Spleen (tissue), 11 donors: ENCODE data around the gene KRTAP12-1. TPM values are rescaled to one million over a fixed set of nuclear protein-coding genes. Genes with fewer than 3 reads are reported as not detected.
A peak's percentile ranks its signal among the peaks of the same experiment; 100 is the strongest.

ENCODE experiments used
- DNase-seq: peaks from one replicate; pipeline ENCODE4 v3.0.0-alpha.2; 2020
- H3K27ac ChIP-seq, 8 donors: fragments of 200-600 bp; sonication (generic) in 7 of 8; 1 replicate in 4 of 8; 2 replicates in 4 of 8; pipeline versions ENCODE4 v1.5.0 to v1.8.0; 2016 to 2021; ENCODE audit warnings: inconsistent platforms in 4 of 8, mild to moderate bottlenecking in 4 of 8, moderate library complexity in 1 of 8
- H3K27me3 ChIP-seq, 7 donors: fragments of 200-600 bp; sonication (generic) in 6 of 7; replicated peaks in 1 of 7; 1 replicate in 4 of 7; 2 replicates in 3 of 7; pipeline versions ENCODE4 v1.5.0 to v1.8.0; 2016 to 2021; ENCODE audit warnings: inconsistent platforms in 3 of 7, mild to moderate bottlenecking in 1 of 7
- H3K36me3 ChIP-seq, 6 donors: fragments of 200-600 bp; sonication (generic) in 5 of 6; 1 replicate in 4 of 6; 2 replicates in 2 of 6; pipeline versions ENCODE4 v1.5.0 to v1.8.0; 2016 to 2021; ENCODE audit warnings: inconsistent platforms in 2 of 6
- H3K4me1 ChIP-seq, 6 donors: fragments of 200-600 bp; sonication (generic) in 5 of 6; 1 replicate in 3 of 6; 2 replicates in 3 of 6; pipeline versions ENCODE4 v1.5.0 to v1.8.0; 2016 to 2021; ENCODE audit warnings: inconsistent platforms in 3 of 6
- H3K4me3 ChIP-seq, 8 donors: fragments of 200-600 bp; sonication (generic) in 7 of 8; 1 replicate in 4 of 8; 2 replicates in 4 of 8; pipeline versions ENCODE4 v1.5.0 to v1.8.0; 2016 to 2021; ENCODE audit warnings: inconsistent platforms in 4 of 8, mild to moderate bottlenecking in 4 of 8, moderate library complexity in 2 of 8
- H3K9me3 ChIP-seq, 8 donors: fragments of 200-600 bp; sonication (generic) in 7 of 8; 1 replicate in 4 of 8; 2 replicates in 4 of 8; pipeline versions ENCODE4 v1.5.0 to v1.8.0; 2016 to 2021; ENCODE audit warnings: inconsistent platforms in 4 of 8
- POLR2A ChIP-seq, 3 donors: fragments of 450-650 bp; IDR thresholded peaks; one replicate each; pipeline ENCODE4 v1.5.1; 2017; ENCODE audit warnings: antibody characterized with exemption in 3 of 3, mild to moderate bottlenecking in 1 of 3
- POLR2AphosphoS5 ChIP-seq, 3 donors: sonication (generic); formaldehyde crosslinking; IDR thresholded peaks; one replicate each; pipeline ENCODE4 v1.5.1; 2017; ENCODE audit warnings: antibody characterized with exemption in 3 of 3
- WGBS, 5 donors: extraction: QIAGEN DNeasy Blood & Tissue Kit in 3 of 5; methylation state at CpG; one replicate each; pipeline versions ENCODE4 v1.1.5 to v1.1.7; 2013 to 2018; 5-methylcytosine and 5-hydroxymethylcytosine counted together
- intact Hi-C: fragments of 100-400 bp; cut with DNase I; formaldehyde crosslinking; loops from one replicate; pipeline ENCODE4 v1.15.0; 2023; ENCODE audit warnings: low total_unique reads
- polyA plus RNA-seq, 3 donors: library from polyadenylated mRNA; stranded (reverse); fragments of 200-250 nt; gene quantifications; one replicate each; pipeline ENCODE4 v1.2.1, GENCODE V29; 2013
- total RNA-seq, 7 donors: library from RNA; depleted of rRNA in 3 of 7; stranded (reverse); fragments of >200 nt in 3 of 7; fragmentation: NEBNext Ultra II Directional in 4 of 7; extraction: Animal tissue kit (Norgen Biotek cat#: 25700) in 4 of 7; gene quantifications; one replicate each; pipeline versions ENCODE4 v1.1.0 to v1.2.1, GENCODE V29; 2016 to 2021
- TF ChIP-seq, protein P1 (sequence below), 11 experiments: fragments of 200-600 bp in 7 of 11; fragments of 450-650 bp in 4 of 11; sonication (generic) in 4 of 11; IDR thresholded peaks in 8 of 11; conservative IDR thresholded peaks in 3 of 11; 1 replicate in 7 of 11; 2 replicates in 4 of 11; pipeline versions ENCODE4 v1.4.0 to v1.8.0; 2016 to 2021; ENCODE audit warnings: antibody characterized with exemption in 11 of 11, inconsistent platforms in 4 of 11, mild to moderate bottlenecking in 1 of 11
- donor health status: healthy with polysubstance abuse.
- donor health status: DM: no; HTN: no; CAD: no; lungs with moderate emphysema.
- donor health status: DM: no; HTN: no; CAD: no.
- donor health status: Bipolar disorder and iron deficiency.
- donor health status: healthy.
- donor health status: DM: no; HTN: no; CAD: no.
- donor health status: DM: yes; HTN: yes; CAD: no.

Gene KRTAP12-1
- total and polyA plus RNA-seq, 10 donors, result not detected

- Histone ChIP-seq H3K27me3 (peaks cover 6 to 100% (median 89%) of the 10 kb centered on the region in 7 donors), H3K9me3 (peaks cover 0 to 17% (median 0%) of the 10 kb centered on the region in 8 donors), H3K4me3 (no peak overlapping the region), H3K36me3 (no peaks in the 10 kb centered on the region), H3K27ac (no peak overlapping the region), H3K4me1 (peaks cover 0 to 8% (median 0%) of the 10 kb centered on the region in 6 donors)
- 74 to 83% (median 78%) methylated on average over 17 to 22 of the region's 22 CpGs for WGBS, 5 donors
- DNase-seq, result peak; percentile 59
- intact Hi-C loops, result no loop called here
- no peak for TF ChIP-seq POLR2AphosphoS5 (IDR thresholded peaks at IDR 0.05)
These were observed 20.4 kb upstream of the KRTAP12-1 start for GRCh38 chr21:44702111-44702972.

GRCh38 chr21:44701541-44701940 lies 19.6 kb upstream of the KRTAP12-1 start:
- TF ChIP-seq POLR2A (IDR thresholded peaks at IDR 0.05) (no peak), POLR2AphosphoS5 (IDR thresholded peaks at IDR 0.05) (no peak)
- TF ChIP-seq, protein P1, sequence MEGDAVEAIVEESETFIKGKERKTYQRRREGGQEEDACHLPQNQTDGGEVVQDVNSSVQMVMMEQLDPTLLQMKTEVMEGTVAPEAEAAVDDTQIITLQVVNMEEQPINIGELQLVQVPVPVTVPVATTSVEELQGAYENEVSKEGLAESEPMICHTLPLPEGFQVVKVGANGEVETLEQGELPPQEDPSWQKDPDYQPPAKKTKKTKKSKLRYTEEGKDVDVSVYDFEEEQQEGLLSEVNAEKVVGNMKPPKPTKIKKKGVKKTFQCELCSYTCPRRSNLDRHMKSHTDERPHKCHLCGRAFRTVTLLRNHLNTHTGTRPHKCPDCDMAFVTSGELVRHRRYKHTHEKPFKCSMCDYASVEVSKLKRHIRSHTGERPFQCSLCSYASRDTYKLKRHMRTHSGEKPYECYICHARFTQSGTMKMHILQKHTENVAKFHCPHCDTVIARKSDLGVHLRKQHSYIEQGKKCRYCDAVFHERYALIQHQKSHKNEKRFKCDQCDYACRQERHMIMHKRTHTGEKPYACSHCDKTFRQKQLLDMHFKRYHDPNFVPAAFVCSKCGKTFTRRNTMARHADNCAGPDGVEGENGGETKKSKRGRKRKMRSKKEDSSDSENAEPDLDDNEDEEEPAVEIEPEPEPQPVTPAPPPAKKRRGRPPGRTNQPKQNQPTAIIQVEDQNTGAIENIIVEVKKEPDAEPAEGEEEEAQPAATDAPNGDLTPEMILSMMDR (IDR thresholded peaks at IDR 0.05 in 8 of 11, conservative IDR thresholded peaks at IDR 0.05 in 3 of 11), result no peak
- Histone ChIP-seq H3K27ac (no peak overlapping the region), H3K27me3 (peaks cover 1 to 100% (median 87%) of the 10 kb centered on the region in 7 donors), H3K36me3 (no peaks in the 10 kb centered on the region), H3K4me3 (no peak overlapping the region), H3K4me1 (no peaks in the 10 kb centered on the region), H3K9me3 (peaks cover 0 to 14% (median 0%) of the 10 kb centered on the region in 8 donors)
- intact Hi-C loops, result no loop called here
- WGBS, 5 donors, result 40 to 64% (median 52%) methylated on average over 9 to 12 of the region's 12 CpGs
- DNase-seq, result no peak

GRCh38 chr21:44701023-44701400 lies 19.0 kb upstream of the KRTAP12-1 start:
- 80 to 87% (median 83%) methylated on average over 14 of the region's 14 CpGs for WGBS, 5 donors
- peaks cover 0 to 98% (median 81%) of the 10 kb centered on the region in 7 donors for H3K27me3 ChIP-seq

GRCh38 chr21:44700101-44701022 lies 18.4 kb upstream of the KRTAP12-1 start:
- Histone ChIP-seq H3K36me3 (no peaks in the 10 kb centered on the region), H3K4me1 (no peaks in the 10 kb centered on the region), H3K4me3 (no peak overlapping the region), H3K9me3 (peaks cover 0 to 4% (median 0%) of the 10 kb centered on the region in 8 donors), H3K27ac (no peak overlapping the region), H3K27me3 (peaks cover 0 to 92% (median 77%) of the 10 kb centered on the region in 7 donors)
- DNase-seq, result no peak
- 49 to 55% (median 52%) methylated on average over 18 to 21 of the region's 21 CpGs for WGBS, 5 donors
- TF ChIP-seq, protein P1 (IDR thresholded peaks at IDR 0.05 in 8 of 11, conservative IDR thresholded peaks at IDR 0.05 in 3 of 11), result no peak
- TF ChIP-seq POLR2AphosphoS5 (IDR thresholded peaks at IDR 0.05), result no peak
- TF ChIP-seq POLR2A (IDR thresholded peaks at IDR 0.05), result no peak
- intact Hi-C loops, result no loop called here

More at GRCh38 chr21:44701023-44701400, 19.0 kb upstream of the KRTAP12-1 start:
- intact Hi-C loops, result no loop called here
- Histone ChIP-seq H3K4me3 (no peak overlapping the region), H3K27ac (no peak overlapping the region), H3K36me3 (no peaks in the 10 kb centered on the region), H3K9me3 (peaks cover 0 to 9% (median 0%) of the 10 kb centered on the region in 8 donors), H3K4me1 (no peaks in the 10 kb centered on the region)
- no peak for TF ChIP-seq POLR2AphosphoS5 (IDR thresholded peaks at IDR 0.05)
- TF ChIP-seq, protein P1 (IDR thresholded peaks at IDR 0.05 in 8 of 11, conservative IDR thresholded peaks at IDR 0.05 in 3 of 11), result no peak
- TF ChIP-seq POLR2A (IDR thresholded peaks at IDR 0.05), result no peak
- DNase-seq, result no peak
